Chondrocyte (in vitro differentiated cells): ENCODE data around the gene BCL2L12. TPM values are rescaled to one million over a fixed set of nuclear protein-coding genes. Genes with fewer than 3 reads are reported as not detected.

ENCODE experiments used
- DNase-seq: peaks from one replicate; pipeline ENCODE4 v3.0.0; 2021; ENCODE audit warnings: mixed read lengths, low spot score
- H3K27ac Mint-ChIP-seq: one replicate; pipeline ENCODE4 v1.8.0; 2021; ENCODE audit warnings: mild to moderate bottlenecking, moderate library complexity, mixed read lengths; ENCODE audit not compliant: unreplicated experiment
- H3K27me3 Mint-ChIP-seq: 2 replicates; pipeline ENCODE4 v1.8.0; 2021; ENCODE audit warnings: low read depth, mixed read lengths
- H3K36me3 Mint-ChIP-seq: 2 replicates; pipeline ENCODE4 v1.8.0; 2021; ENCODE audit warnings: low read depth, mixed read lengths
- H3K4me1 Mint-ChIP-seq: 2 replicates; pipeline ENCODE4 v1.8.0; 2021; ENCODE audit warnings: low read depth, mild to moderate bottlenecking, mixed read lengths
- H3K4me3 Mint-ChIP-seq: one replicate; pipeline ENCODE4 v1.8.0; 2021; ENCODE audit warnings: mild to moderate bottlenecking, moderate library complexity, mixed read lengths; ENCODE audit not compliant: unreplicated experiment
- H3K9me3 Mint-ChIP-seq: 2 replicates; pipeline ENCODE4 v1.8.0; 2021; ENCODE audit warnings: low read depth, mixed read lengths
- CTCF ChIP-seq: fragments of 200-600 bp; sonication (generic); IDR thresholded peaks from 2 replicates; pipeline ENCODE4 v1.5.0; 2021; ENCODE audit warnings: antibody characterized with exemption, mild to moderate bottlenecking, moderate library complexity
- total RNA-seq: library from RNA; stranded (reverse); gene quantifications from 3 replicates; pipeline ENCODE4 v1.2.1, GENCODE V29; 2021

The BCL2L12 gene
- total RNA-seq, 1 donor from 2014 or later: 18.3 TPM

- Mint-ChIP-seq H3K4me3 (no peak overlapping the region), H3K9me3 (no peaks in the 10 kb centered on the region), H3K36me3 (peaks cover 4% of the 10 kb centered on the region), H3K27ac (no peak overlapping the region), H3K27me3 (no peaks in the 10 kb centered on the region), H3K4me1 (no peaks in the 10 kb centered on the region)
- no peak for TF ChIP-seq CTCF
- no peak for DNase-seq
Observed at GRCh38 chr19:49701271-49701786, 35.6 kb downstream of the BCL2L12 start.

- Mint-ChIP-seq H3K9me3 (no peaks in the 10 kb centered on the region), H3K4me1 (no peaks in the 10 kb centered on the region), H3K27ac (no peak overlapping the region), H3K27me3 (no peaks in the 10 kb centered on the region), H3K36me3 (peaks cover 6% of the 10 kb centered on the region), H3K4me3 (no peak overlapping the region)
- DNase-seq: no peak
- no peak for TF ChIP-seq CTCF
Observed at GRCh38 chr19:49704888-49705642, 39.3 kb downstream of the BCL2L12 start.

- Mint-ChIP-seq H3K9me3 (no peaks in the 10 kb centered on the region), H3K4me1 (no peaks in the 10 kb centered on the region), H3K27me3 (no peaks in the 10 kb centered on the region), H3K27ac (no peak overlapping the region), H3K4me3 (no peak overlapping the region), H3K36me3 (peaks cover 6% of the 10 kb centered on the region)
- DNase-seq: no peak
- no peak for TF ChIP-seq CTCF
Observed at GRCh38 chr19:49705919-49706318, 40.2 kb downstream of the BCL2L12 start.

GRCh38 chr19:49710372-49710951 is 44.7 kb downstream of the BCL2L12 start:
- Mint-ChIP-seq H3K4me1 (no peaks in the 10 kb centered on the region), H3K9me3 (no peaks in the 10 kb centered on the region), H3K4me3 (no peak overlapping the region), H3K27ac (no peak overlapping the region), H3K36me3 (peaks cover 7% of the 10 kb centered on the region), H3K27me3 (no peaks in the 10 kb centered on the region)
- no peak for TF ChIP-seq CTCF
- no peak for DNase-seq

GRCh38 chr19:49712397-49712859 is 46.7 kb downstream of the BCL2L12 start:
- Mint-ChIP-seq H3K4me3 (no peak overlapping the region), H3K36me3 (peaks cover 6% of the 10 kb centered on the region), H3K27me3 (no peaks in the 10 kb centered on the region), H3K9me3 (no peaks in the 10 kb centered on the region), H3K4me1 (peaks cover 2% of the 10 kb centered on the region), H3K27ac (no peak overlapping the region)
- no peak for TF ChIP-seq CTCF
- DNase-seq: no peak
